ENCODE results near the gene KY.

The KY gene, protein sequence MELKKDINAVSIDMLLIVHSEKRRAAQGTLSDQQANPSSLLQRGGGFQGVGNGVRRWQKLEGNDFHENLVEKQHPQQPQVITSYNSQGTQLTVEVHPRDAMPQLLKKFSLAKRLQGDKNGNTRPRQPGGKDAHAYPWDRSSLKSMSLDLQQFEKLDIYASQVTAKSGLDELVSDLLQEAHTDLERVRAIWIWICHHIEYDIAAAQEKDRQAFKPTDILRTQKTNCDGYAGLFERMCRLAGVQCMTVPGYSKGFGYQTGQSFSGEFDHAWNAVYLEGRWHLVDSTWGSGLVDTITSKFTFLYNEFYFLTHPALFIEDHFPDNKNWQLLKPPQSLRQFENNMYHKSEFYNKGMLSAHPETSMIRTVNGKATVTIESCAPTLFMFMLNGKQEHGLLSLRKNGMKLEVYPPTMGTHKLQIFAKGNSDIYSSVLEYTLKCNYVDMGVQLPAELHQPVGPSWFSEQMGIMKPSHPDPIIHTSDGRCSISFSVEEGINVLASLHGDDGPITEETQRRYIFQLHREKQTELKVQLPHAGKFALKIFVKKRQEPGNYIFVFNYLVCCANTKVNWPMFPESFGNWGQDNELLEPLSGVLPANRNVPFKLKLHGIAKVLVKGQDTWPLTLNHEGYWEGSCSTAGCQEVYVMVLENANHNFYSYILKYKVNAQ

GRCh38 chr3:134650431-134651346 lies at the start of gene KY:
Gene KY (minus strand): TSS chr3:134651022. CDS start chr3:134650960, 62 bp downstream.
- peak; percentile 42 for DNase-seq

DNA sequence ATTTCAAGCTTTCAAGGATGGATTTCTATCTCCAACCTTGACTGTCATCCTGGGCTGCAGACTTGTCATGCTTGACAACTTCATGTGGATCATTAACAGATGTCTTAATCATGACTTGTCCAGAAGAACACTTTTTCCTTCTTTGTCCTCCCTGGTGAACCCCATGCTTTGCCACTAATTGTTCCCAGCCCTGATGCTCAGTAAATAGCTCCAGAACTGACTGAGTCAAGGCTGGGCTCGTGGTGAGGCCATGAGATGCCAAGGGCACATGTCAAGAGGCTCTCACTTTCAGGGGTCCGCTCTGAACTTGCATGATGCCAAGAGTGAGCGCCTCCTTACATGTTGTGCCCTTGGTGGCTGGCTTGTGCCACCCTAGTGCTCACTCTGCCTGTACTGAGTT lies 48.9 kb upstream of the KY start:
- no peak for DNase-seq

GRCh38 chr3:134699141-134699711 lies 48.4 kb upstream of the KY start:
- no peak for DNase-seq

DNA sequence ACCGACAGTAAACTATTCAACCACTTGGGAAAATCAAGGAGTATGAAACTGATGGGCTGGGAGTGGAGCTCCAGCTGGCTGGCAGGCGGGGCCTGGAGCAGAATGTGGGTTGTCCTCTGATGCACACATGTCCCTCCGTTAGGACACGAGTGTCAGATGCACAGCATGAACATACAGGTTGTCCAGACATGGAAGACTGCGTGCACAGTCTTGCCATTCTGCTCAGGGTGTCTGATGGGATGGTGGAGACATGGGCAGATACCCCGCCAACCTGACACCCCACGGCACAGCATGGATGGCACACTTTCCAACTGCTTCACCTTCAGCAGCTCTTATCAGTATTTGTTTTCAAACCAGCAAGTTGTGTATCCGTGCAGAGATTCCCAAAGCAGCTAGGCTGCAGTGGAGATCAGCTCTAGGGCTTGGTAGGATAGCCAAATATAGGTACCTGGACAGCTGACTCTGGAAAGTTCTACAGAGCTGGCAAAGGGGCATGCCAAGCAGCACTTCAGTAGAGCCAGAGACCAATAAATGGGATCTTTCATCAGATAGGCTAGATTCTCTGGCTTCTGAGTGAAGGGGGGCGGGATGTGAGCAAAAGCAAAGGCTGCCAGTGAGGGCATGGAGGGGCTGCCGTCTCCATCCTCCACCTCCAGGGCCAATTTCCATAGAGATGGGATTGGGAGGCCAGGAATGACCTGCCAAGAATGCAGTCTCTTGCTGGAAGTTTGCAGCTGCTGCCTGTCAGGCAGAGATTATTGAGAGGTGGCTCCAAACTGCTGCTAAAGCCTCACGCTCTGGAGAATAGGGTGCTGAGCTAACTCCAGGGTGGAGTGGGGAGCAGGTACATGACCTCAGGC lies 47.2 kb upstream of the KY start:
- DNase-seq: no peak

- no peak for DNase-seq
These were observed 45.3 kb upstream of the KY start for GRCh38 chr3:134696155-134696554.

DNA sequence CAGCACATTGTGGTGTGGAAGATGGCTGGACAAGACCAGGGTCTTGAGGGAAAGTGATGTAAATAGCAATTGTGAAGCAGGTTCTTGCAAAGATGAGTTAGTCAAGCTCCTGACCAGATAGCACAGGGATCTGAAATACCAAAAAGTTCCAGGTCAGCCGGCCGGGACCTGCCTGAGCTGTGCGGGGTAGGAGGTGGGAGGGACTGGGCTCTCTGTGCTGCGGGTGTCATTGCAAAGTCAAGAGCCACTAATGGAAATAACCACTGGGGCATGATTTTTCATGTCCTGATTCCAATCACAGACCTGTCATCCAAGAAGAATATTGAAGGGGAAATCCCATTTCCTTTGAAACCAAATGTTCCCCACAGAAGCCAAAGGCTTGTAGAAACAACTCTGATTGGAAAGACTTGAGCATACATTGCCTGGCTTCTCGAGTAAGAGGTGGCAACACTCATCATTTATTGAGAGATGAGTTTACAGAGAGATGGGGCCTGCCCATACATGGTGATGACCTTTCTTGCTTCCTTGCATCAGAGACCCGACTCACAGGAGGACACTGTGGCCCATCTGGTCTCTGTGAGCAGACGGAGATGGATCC lies 44.2 kb upstream of the KY start:
- DNase-seq: no peak

GRCh38 chr3:134694466-134694865 lies 43.6 kb upstream of the KY start:
- DNase-seq: no peak

- DNase-seq: no peak
These were observed 43.0 kb upstream of the KY start for GRCh38 chr3:134693804-134694203.

DNA sequence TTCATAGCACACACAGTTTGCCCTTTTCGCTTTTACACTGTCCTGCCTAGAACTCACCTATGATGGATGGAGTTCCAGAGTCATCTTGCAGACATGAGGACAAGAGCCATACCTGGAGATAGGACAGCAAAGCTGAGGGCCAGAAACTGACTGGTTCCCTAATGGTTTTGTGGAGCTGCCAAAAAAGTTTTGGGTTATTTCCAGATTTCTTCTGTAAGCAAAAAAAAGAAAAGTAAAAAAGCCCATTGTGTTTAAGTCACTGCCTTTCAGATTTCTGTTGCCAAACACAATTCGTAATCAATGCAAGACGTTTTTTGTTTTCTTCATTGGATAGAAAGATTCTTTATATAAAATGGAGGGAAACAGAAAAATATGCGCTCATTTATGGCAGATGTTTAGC lies 42.4 kb upstream of the KY start:
- no peak for DNase-seq

GRCh38 chr3:134690226-134690625 lies 39.4 kb upstream of the KY start:
- DNase-seq: no peak

DNA sequence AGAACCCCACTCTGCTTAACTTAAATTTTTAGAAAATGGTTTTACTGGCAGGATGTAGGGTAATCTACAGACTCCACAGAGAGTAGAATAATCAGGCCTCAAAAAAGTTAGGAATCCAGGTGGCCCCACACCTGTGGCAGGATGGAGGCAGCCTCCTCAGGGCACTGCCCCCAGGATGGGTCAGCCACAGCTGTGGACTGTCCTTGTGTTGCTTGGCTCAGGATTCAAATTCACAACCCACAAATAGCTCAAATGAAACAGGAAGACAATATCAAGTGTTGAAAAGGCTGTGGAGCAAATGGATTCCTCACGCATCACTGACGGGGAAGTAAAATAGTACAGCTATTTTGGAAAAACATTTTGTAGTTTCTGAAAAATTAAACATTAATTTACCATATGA lies 36.8 kb upstream of the KY start:
- DNase-seq: no peak

DNA sequence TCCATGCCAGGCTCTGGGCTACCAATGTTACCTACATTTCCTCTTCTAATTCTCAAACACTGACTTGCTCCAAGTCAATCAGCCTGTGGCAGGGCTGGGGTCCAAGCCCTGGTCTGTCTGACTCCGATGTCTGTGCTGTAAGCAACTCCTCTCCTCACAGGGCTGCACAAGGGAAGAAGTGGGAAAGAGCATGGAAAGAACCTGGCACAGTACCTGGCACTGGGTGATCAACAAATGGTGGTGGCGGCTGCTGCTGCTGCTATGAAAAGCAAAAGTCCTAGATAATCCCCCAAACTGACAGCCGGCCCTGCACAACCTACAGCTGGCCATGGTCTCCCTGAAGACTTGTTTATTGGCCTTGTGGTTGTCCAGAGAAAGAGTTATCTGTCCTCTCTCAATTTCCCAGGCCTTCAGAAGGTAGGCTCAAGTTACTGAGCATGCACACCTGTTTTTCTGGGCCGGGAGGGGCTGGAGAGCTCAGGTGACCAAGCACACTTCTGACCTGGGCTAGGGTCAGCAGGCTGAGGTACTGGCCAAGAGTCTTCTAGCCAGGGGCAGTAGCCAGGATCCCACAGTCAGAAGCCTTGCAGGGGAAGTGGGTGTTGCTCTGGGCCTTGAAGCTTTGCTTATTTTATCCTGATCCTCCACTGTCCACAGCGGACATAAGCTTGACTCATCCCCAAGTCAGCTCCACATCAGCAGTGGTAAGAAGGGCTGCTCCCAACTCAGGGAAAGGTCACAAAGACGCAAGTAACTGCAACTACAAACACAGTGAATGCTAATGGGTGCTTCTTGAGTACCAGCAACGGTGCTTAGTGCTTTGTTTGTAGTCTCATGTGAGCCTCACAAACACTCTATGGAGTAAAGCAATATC lies 35.3 kb upstream of the KY start:
- no peak for DNase-seq

DNA sequence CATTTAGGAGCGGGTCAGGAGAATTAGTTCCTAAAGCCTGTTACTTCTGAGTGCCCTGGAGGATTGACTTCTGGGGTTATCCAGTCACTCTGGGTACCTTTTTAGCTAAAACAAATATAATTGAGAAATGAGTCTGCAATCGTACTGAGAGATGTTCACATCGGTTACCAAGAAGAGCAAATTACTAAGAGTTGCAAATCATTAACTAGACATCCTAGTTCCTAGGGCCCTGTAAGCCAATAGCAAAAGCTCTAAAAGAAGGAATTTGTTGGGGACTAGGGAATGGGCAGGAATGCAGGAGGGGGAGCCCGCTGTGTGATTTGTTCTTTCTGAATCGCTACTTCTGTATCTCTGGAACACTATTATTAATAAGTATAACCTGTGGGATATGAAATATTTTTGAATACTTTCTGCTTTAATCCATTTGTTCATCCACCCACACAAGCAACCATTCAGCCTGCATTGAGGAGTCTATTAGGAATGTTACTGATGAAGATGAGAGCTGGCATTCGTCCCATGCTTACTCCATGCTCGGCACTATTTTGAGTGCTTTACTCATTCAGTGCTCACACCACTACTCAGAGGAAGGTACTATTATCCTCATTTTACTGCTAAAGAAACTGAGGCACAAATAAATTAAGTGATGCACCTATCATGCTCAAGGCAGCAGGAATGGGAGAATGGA lies 31.5 kb upstream of the KY start:
- no peak for DNase-seq

DNA sequence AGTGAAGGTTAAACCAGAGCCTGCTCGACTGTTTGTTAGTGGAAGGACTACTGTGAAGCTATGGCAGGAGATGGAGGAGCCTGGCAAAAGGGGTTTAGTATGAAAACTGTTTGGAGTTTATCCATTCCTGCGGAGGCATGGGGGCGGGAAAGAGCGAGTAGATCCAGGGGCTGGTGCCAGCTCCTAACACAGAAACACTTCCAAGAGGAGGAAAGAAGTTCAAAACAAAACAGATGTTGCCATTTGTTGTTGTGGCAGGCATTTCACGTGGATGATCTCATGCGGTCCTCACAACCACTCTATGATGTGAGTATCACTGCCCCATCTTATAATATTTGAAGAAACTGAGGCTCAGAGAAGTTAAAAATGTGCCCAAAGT lies 30.7 kb upstream of the KY start:
- DNase-seq: no peak

- no peak for DNase-seq
These were observed 30.1 kb upstream of the KY start for GRCh38 chr3:134680796-134681521.

DNA sequence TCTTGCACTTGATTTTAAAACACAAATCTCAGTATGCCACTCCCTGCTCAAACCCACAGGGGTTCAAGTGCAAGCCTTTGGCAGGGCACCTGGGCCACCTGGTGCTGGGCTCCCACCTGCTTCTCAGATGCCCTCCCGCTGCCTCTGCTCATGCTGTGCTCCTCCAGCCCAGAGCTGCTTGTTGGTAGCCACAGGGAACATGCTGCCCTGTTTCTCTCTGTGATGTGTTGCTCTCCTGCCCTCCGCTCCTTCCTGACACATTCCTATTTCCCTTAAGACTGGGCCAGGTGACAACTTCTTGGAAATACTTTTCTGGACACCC lies 27.1 kb upstream of the KY start:
- no peak for DNase-seq

- DNase-seq: no peak
These were observed 26.6 kb upstream of the KY start for GRCh38 chr3:134677196-134677986.

- no peak for DNase-seq
These were observed 25.0 kb upstream of the KY start for GRCh38 chr3:134675726-134676256.
